SKM-1 (cell line): ENCODE data around the gene CAPN2.

Experiments
- DNase-seq: peaks from one replicate; lab custom pipeline; 2025; ENCODE audit not compliant: unreplicated experiment; lab: John Stamatoyannopoulos, UW

CAPN2 gene

GRCh38 chr1:223824712-223825111 lies 112.4 kb downstream of the CAPN2 start:
- no peak for DNase-seq
